Mesendoderm (in vitro differentiated cells): ENCODE measurements around the gene FAM3C.

ENCODE experiments used
- DNase-seq: peaks from one replicate; pipeline ENCODE4 v3.0.0; 2013
- H2AK5ac ChIP-seq: 2 replicates; pipeline ENCODE4 v1.6.1; 2013; ENCODE audit warnings: low read length, inconsistent platforms
- H2BK120ac ChIP-seq: 2 replicates; pipeline ENCODE4 v1.6.1; 2013; ENCODE audit warnings: low read depth, mild to moderate bottlenecking, low read length, moderate library complexity, mixed read lengths
- H2BK15ac ChIP-seq: replicated peaks from 2 replicates; pipeline ENCODE4 v1.6.1; 2013; ENCODE audit warnings: low read depth, mild to moderate bottlenecking, moderate library complexity
- H2BK5ac ChIP-seq: 2 replicates; pipeline ENCODE4 v1.6.1; 2013; ENCODE audit warnings: low read length, inconsistent platforms
- H3K18ac ChIP-seq: 2 replicates; pipeline ENCODE4 v1.6.1; 2013; ENCODE audit warnings: mild to moderate bottlenecking, low read length, mixed read lengths
- H3K23ac ChIP-seq: one replicate; pipeline ENCODE4 v1.6.1; 2013; ENCODE audit warnings: low read length
- H3K27ac ChIP-seq: 2 replicates; pipeline ENCODE4 v1.5.1; 2013; ENCODE audit warnings: low read depth, mild to moderate bottlenecking, inconsistent platforms, low read length, moderate library complexity
- H3K27me3 ChIP-seq: 2 replicates; pipeline ENCODE4 v1.6.1; 2013; ENCODE audit warnings: low read length, control low read depth, mild to moderate bottlenecking, inconsistent platforms; ENCODE audit not compliant: insufficient read depth, poor library complexity
- H3K36me3 ChIP-seq: 2 replicates; pipeline ENCODE4 v1.6.1; 2013; ENCODE audit warnings: low read length, inconsistent platforms; ENCODE audit not compliant: control insufficient read depth, insufficient read depth
- H3K4ac ChIP-seq: one replicate; pipeline ENCODE4 v1.6.1; 2013; ENCODE audit warnings: low read depth, mild to moderate bottlenecking, low read length, moderate library complexity
- H3K4me1 ChIP-seq: 2 replicates; pipeline ENCODE4 v1.6.1; 2013; ENCODE audit warnings: low read depth, low read length, inconsistent platforms; ENCODE audit not compliant: control insufficient read depth
- H3K4me2 ChIP-seq: 2 replicates; pipeline ENCODE4 v1.6.1; 2013; ENCODE audit warnings: low read length
- H3K4me3 ChIP-seq: 2 replicates; pipeline ENCODE4 v1.5.1; 2013; ENCODE audit warnings: mild to moderate bottlenecking, low read length
- H3K56ac ChIP-seq: one replicate; pipeline ENCODE4 v1.6.1; 2013; ENCODE audit warnings: low read length
- H3K79me1 ChIP-seq: 2 replicates; pipeline ENCODE4 v1.6.1; 2013; ENCODE audit warnings: low read length, inconsistent platforms
- H3K79me2 ChIP-seq: 2 replicates; pipeline ENCODE4 v1.6.1; 2013; ENCODE audit warnings: mild to moderate bottlenecking, low read length; ENCODE audit not compliant: control insufficient read depth, insufficient read depth
- H3K9ac ChIP-seq: 2 replicates; pipeline ENCODE4 v1.6.1; 2013; ENCODE audit warnings: low read length, inconsistent platforms
- H4K5ac ChIP-seq: one replicate; pipeline ENCODE4 v1.6.1; 2013; ENCODE audit warnings: low read length
- H4K8ac ChIP-seq: one replicate; pipeline ENCODE4 v1.6.1; 2013; ENCODE audit warnings: low read depth, mild to moderate bottlenecking, control low read depth, low read length, moderate library complexity
- WGBS: extraction: QIAGEN DNeasy Blood & Tissue Kit; methylation state at CpG from one replicate; pipeline ENCODE4 v1.1.7; 2013; ENCODE audit warnings: low lambda C conversion rate, missing lambda C conversion rate; ENCODE audit not compliant: insufficient coverage; ENCODE audit errors: extremely low coverage; 5-methylcytosine and 5-hydroxymethylcytosine counted together

The FAM3C gene

GRCh38 chr7:121397822-121398221 is 1.7 kb upstream of the FAM3C start:
- Histone ChIP-seq H3K4me1 (no peaks in the 10 kb centered on the region), H3K18ac (no peak overlapping the region), H3K4me3 (no peak overlapping the region), H2BK15ac (no peak overlapping the region), H2BK5ac (no peak overlapping the region), H4K8ac (no peak overlapping the region), H2BK120ac (no peak overlapping the region), H3K79me1 (no peaks in the 10 kb centered on the region), H3K27ac (no peak overlapping the region), H3K27me3 (no peaks in the 10 kb centered on the region), H3K9ac (no peak overlapping the region), H3K4ac (no peak overlapping the region), H3K36me3 (no peaks in the 10 kb centered on the region), H2AK5ac (no peak overlapping the region), H3K56ac (no peak overlapping the region), H3K23ac (no peak overlapping the region), H3K4me2 (no peak overlapping the region), H4K5ac (no peak overlapping the region), H3K79me2 (peaks cover 15% of the 10 kb centered on the region)
- WGBS: no CpG with 5 or more reads among the region's 2 CpGs
- DNase-seq: no peak

- no peak overlapping the region for H3K9ac ChIP-seq
- DNase-seq: no peak
- H3K23ac ChIP-seq: no peak overlapping the region
- H3K27me3 ChIP-seq: no peaks in the 10 kb centered on the region
- H3K56ac ChIP-seq: no peak overlapping the region
- no peak overlapping the region for H3K18ac ChIP-seq
- no peak overlapping the region for H2BK15ac ChIP-seq
- H4K8ac ChIP-seq: no peak overlapping the region
- H3K4ac ChIP-seq: no peak overlapping the region
- peaks cover 1% of the 10 kb centered on the region for H3K79me1 ChIP-seq
- no peak overlapping the region for H2BK5ac ChIP-seq
- no peak overlapping the region for H3K27ac ChIP-seq
- peaks cover 19% of the 10 kb centered on the region for H3K79me2 ChIP-seq
- H2BK120ac ChIP-seq: no peak overlapping the region
- no CpG with 5 or more reads among the region's 3 CpGs for WGBS
- no peak overlapping the region for H4K5ac ChIP-seq
- H2AK5ac ChIP-seq: no peak overlapping the region
- H3K36me3 ChIP-seq: no peaks in the 10 kb centered on the region
- H3K4me1 ChIP-seq: no peaks in the 10 kb centered on the region
- H3K4me3 ChIP-seq: no peak overlapping the region
- H3K4me2 ChIP-seq: no peak overlapping the region
Measured at GRCh38 chr7:121397361-121397760, 1.3 kb upstream of the FAM3C start.

DNA sequence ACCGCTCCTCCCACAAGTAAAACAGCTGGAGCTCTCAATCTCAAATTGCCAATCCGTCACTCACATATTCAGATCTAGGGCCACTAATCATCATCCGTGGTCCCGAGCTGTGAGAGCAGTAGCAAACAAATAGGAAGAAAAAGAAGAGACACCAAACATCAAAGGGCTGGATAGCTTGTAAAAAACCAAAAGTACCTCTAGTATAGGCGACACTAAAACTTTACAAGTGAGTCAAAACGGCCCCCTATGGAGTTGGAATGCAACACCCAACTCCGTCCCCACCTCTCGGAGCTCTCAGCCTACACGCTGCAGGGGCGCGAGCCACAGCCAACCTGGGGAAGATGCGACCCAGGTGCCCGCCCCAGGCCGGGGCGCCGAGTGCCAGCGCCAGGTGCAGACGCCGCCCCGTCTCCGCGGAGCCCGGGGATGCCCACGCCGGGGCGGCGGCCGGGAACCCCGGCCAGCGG is 581 bp downstream of the FAM3C start:
- no peak overlapping the region for H3K23ac ChIP-seq
- H3K27ac ChIP-seq: peak overlapping the region; percentile 90
- WGBS: no CpG with 5 or more reads among the region's 30 CpGs
- H3K4me2 ChIP-seq: peak overlapping the region; percentile 29
- peak overlapping the region; percentile 90 for H3K56ac ChIP-seq
- peak overlapping the region; percentile 79 for H3K9ac ChIP-seq
- no peak overlapping the region for H2BK120ac ChIP-seq
- H2BK5ac ChIP-seq: no peak overlapping the region
- no peak overlapping the region for H4K5ac ChIP-seq
- H3K79me1 ChIP-seq: peaks cover 4% of the 10 kb centered on the region
- peak overlapping the region; percentile 24 for H3K4me3 ChIP-seq
- peaks cover 32% of the 10 kb centered on the region for H3K79me2 ChIP-seq
- H2AK5ac ChIP-seq: no peak overlapping the region
- H2BK15ac ChIP-seq: no peak overlapping the region
- no peak overlapping the region for H4K8ac ChIP-seq
- no peaks in the 10 kb centered on the region for H3K36me3 ChIP-seq
- H3K4ac ChIP-seq: peak overlapping the region; percentile 88
- H3K4me1 ChIP-seq: no peaks in the 10 kb centered on the region
- peak overlapping the region; percentile 95 for H3K18ac ChIP-seq
- DNase-seq: peak; percentile 79
- H3K27me3 ChIP-seq: no peaks in the 10 kb centered on the region

GRCh38 chr7:121394709-121395140 is 1.4 kb downstream of the FAM3C start:
- Histone ChIP-seq H3K79me1 (peaks cover 4% of the 10 kb centered on the region), H3K4me3 (no peak overlapping the region), H2BK15ac (no peak overlapping the region), H3K79me2 (peaks cover 37% of the 10 kb centered on the region), H2BK5ac (no peak overlapping the region), H3K27me3 (no peaks in the 10 kb centered on the region), H3K27ac (no peak overlapping the region), H3K56ac (no peak overlapping the region), H3K4ac (no peak overlapping the region), H3K4me2 (no peak overlapping the region), H3K9ac (no peak overlapping the region), H3K18ac (no peak overlapping the region), H4K5ac (no peak overlapping the region), H4K8ac (no peak overlapping the region), H2AK5ac (no peak overlapping the region), H3K23ac (no peak overlapping the region), H3K36me3 (no peaks in the 10 kb centered on the region), H3K4me1 (no peaks in the 10 kb centered on the region), H2BK120ac (no peak overlapping the region)
- no CpG with 5 or more reads among the region's 7 CpGs for WGBS
- no peak for DNase-seq

GRCh38 chr7:121393005-121393366 is 3.1 kb downstream of the FAM3C start:
- no peak overlapping the region for H2AK5ac ChIP-seq
- H2BK120ac ChIP-seq: no peak overlapping the region
- no peak overlapping the region for H3K4me2 ChIP-seq
- no peaks in the 10 kb centered on the region for H3K4me1 ChIP-seq
- H3K18ac ChIP-seq: no peak overlapping the region
- H3K36me3 ChIP-seq: no peaks in the 10 kb centered on the region
- no peak overlapping the region for H3K4ac ChIP-seq
- peaks cover 7% of the 10 kb centered on the region for H3K79me1 ChIP-seq
- no CpG with 5 or more reads among the region's 7 CpGs for WGBS
- no peak for DNase-seq
- H4K8ac ChIP-seq: no peak overlapping the region
- H3K4me3 ChIP-seq: no peak overlapping the region
- H3K79me2 ChIP-seq: peaks cover 52% of the 10 kb centered on the region
- no peak overlapping the region for H2BK15ac ChIP-seq
- no peak overlapping the region for H3K9ac ChIP-seq
- no peaks in the 10 kb centered on the region for H3K27me3 ChIP-seq
- no peak overlapping the region for H4K5ac ChIP-seq
- H3K56ac ChIP-seq: no peak overlapping the region
- H3K23ac ChIP-seq: no peak overlapping the region
- H3K27ac ChIP-seq: no peak overlapping the region
- no peak overlapping the region for H2BK5ac ChIP-seq

DNA sequence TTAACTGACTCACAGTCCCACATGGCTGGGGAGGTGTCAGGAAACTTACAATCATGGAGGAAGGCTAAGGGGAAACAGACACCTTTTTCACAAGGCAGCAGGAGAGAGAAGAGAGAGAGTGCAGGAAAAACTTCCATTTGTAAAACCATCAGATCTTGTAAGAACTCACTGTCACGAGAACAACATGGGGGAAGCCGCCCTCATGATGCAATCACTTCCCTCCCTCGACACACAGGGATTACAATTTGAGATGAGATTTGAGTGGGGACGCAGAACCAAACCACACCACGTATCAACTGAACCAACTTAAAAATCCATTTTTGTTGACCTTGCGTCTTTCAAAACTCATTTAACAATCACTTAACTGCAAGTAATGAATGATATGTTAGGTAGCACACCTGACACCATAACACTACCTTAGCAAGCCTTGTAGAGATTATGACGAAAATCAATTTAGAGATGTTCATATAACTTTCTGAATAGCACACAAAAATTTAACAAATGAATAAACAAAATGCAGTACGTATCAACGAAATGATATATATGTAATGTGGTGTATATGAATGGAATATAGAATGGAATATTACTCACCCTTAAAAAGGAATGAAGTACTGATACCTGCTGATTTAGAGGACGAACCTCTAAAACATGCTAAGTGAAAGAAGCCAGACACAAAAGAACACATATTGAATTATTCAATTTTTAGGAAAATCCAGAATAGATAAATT is 3.7 kb downstream of the FAM3C start:
- H3K79me1 ChIP-seq: peaks cover 7% of the 10 kb centered on the region
- no peak overlapping the region for H3K56ac ChIP-seq
- no peak overlapping the region for H3K4me2 ChIP-seq
- no peak overlapping the region for H3K9ac ChIP-seq
- H3K27me3 ChIP-seq: no peaks in the 10 kb centered on the region
- H3K23ac ChIP-seq: no peak overlapping the region
- H2BK15ac ChIP-seq: no peak overlapping the region
- no peaks in the 10 kb centered on the region for H3K4me1 ChIP-seq
- DNase-seq: no peak
- H4K8ac ChIP-seq: no peak overlapping the region
- no peak overlapping the region for H2AK5ac ChIP-seq
- no CpG with 5 or more reads among the region's 10 CpGs for WGBS
- H3K36me3 ChIP-seq: no peaks in the 10 kb centered on the region
- H2BK120ac ChIP-seq: no peak overlapping the region
- no peak overlapping the region for H3K4me3 ChIP-seq
- no peak overlapping the region for H3K27ac ChIP-seq
- H2BK5ac ChIP-seq: no peak overlapping the region
- H3K79me2 ChIP-seq: peaks cover 53% of the 10 kb centered on the region
- no peak overlapping the region for H3K18ac ChIP-seq
- no peak overlapping the region for H4K5ac ChIP-seq
- H3K4ac ChIP-seq: no peak overlapping the region
